K562 (cell line): ENCODE results near the gene SCAPER. TPM values are rescaled to one million over a fixed set of nuclear protein-coding genes. Genes with fewer than 3 reads are reported as not detected.

Experiments used
- ATAC-seq: fragments of 200-7000 bp; cut with Tn5 transposase; 3 replicates; pipeline ENCODE4 v1.9.1; 2020; ENCODE audit warnings: moderate library complexity
- BruUV-seq: library from RNA; stranded (reverse); fragments of 400-500 nt; replicated peaks from 2 replicates; lab custom pipeline; 2021; lab: Mats Ljungman, UMichigan
- CTCF ChIA-PET: fragments of 300-600 bp; formaldehyde crosslinking; extraction: SDS; loops from one replicate; lab custom pipeline; 2021; ENCODE audit warnings: low intra/inter-chr PET ratio; lab: Yijun Ruan, JAX
- POLR2A ChIA-PET: fragments of 300-600, 350-650 bp; sonication (Branson Sonifier 250); formaldehyde crosslinking; extraction: SDS; loops from one replicate; lab custom pipeline; 2021; ENCODE audit warnings: antibody characterized with exemption, inconsistent platforms; lab: Yijun Ruan, JAX
- DNase-seq, 4 experiments: peaks; one replicate each; pipeline versions ENCODE4 v3.0.0 to v3.0.0-alpha.2; 2011 to 2018; ENCODE audit warnings: low spot score in 3 of 4, mixed read lengths in 3 of 4; ENCODE audit errors: extremely low read depth in 1 of 4
- FAIRE-seq: peaks from 2 replicates; lab custom pipeline; 2011; peaks lifted over from hg19 to GRCh38; lab: Jason Lieb, UNC
- H2AFZ ChIP-seq: 2 replicates; pipeline ENCODE4 v1.6.0; 2011; ENCODE audit warnings: low read depth, low read length, control low read depth, inconsistent platforms
- H3K27ac ChIP-seq: fragments of 200-600 bp; 3 replicates; pipeline ENCODE4 v1.8.0; 2011; ENCODE audit warnings: low read depth, mild to moderate bottlenecking, control low read depth, inconsistent platforms, low read length, moderate library complexity, mixed read lengths; ENCODE audit errors: extremely low read depth
- H3K27me3 ChIP-seq, 2 experiments: fragments of 300-600 bp in 1 of 2; 2 replicates in 1 of 2; 3 replicates in 1 of 2; pipeline versions ENCODE4 v1.6.0 to v1.8.0; 2011; ENCODE audit warnings: inconsistent platforms in 2 of 2, low read length in 2 of 2, mild to moderate bottlenecking in 1 of 2, mixed read lengths in 1 of 2, moderate library complexity in 1 of 2; ENCODE audit not compliant: control insufficient read depth in 2 of 2, insufficient read depth in 2 of 2
- H3K36me3 ChIP-seq: fragments of 300-600 bp; 3 replicates; pipeline ENCODE4 v1.8.0; 2011; ENCODE audit warnings: mild to moderate bottlenecking, low read length, inconsistent platforms; ENCODE audit not compliant: control insufficient read depth, insufficient read depth
- H3K4me1 ChIP-seq, 2 experiments: fragments of 200-600 bp in 1 of 2; replicated peaks in 1 of 2; 2 replicates in 1 of 2; 3 replicates in 1 of 2; pipeline versions ENCODE4 v1.5.1 to v1.8.0; 2011; ENCODE audit warnings: inconsistent platforms in 2 of 2, low read length in 2 of 2, mild to moderate bottlenecking in 1 of 2, mixed read lengths in 1 of 2, moderate library complexity in 1 of 2; ENCODE audit not compliant: control insufficient read depth in 2 of 2, insufficient read depth in 2 of 2
- H3K4me2 ChIP-seq: 2 replicates; pipeline ENCODE4 v1.6.1; 2011; ENCODE audit warnings: low read length, control low read depth, inconsistent platforms, mixed read lengths; ENCODE audit not compliant: insufficient read depth
- H3K4me3 ChIP-seq: fragments of 200-600 bp; sonication (generic), shearing (Covaris generic); 2 replicates; pipeline ENCODE4 v1.5.1; 2016; ENCODE audit warnings: control low read depth, inconsistent platforms
- H3K79me2 ChIP-seq: fragments of 200-600 bp; 3 replicates; pipeline ENCODE4 v1.8.0; 2011; ENCODE audit warnings: low read length, inconsistent platforms; ENCODE audit not compliant: control insufficient read depth, insufficient read depth
- H3K9ac ChIP-seq, 2 experiments: 2 replicates each; pipeline versions ENCODE4 v1.6.0 to v1.6.1; 2011; ENCODE audit warnings: low read depth in 2 of 2, low read length in 2 of 2, control low read depth in 1 of 2, inconsistent platforms in 1 of 2, mild to moderate bottlenecking in 1 of 2, mixed read lengths in 1 of 2; ENCODE audit not compliant: insufficient read depth in 1 of 2
- H3K9me1 ChIP-seq: one replicate; pipeline ENCODE4 v1.6.0; 2011; ENCODE audit warnings: inconsistent platforms, mild to moderate bottlenecking, low read length, moderate library complexity; ENCODE audit not compliant: control insufficient read depth, insufficient read depth
- H3K9me3 ChIP-seq: replicated peaks from 2 replicates; pipeline ENCODE4 v1.5.1; 2011; ENCODE audit warnings: low read depth, low read length, inconsistent platforms; ENCODE audit not compliant: control insufficient read depth, insufficient read depth
- H4K20me1 ChIP-seq: replicated peaks from 2 replicates; pipeline ENCODE4 v1.6.1; 2011; ENCODE audit warnings: low read length, inconsistent platforms, mixed read lengths; ENCODE audit not compliant: control insufficient read depth, insufficient read depth
- ATF1 ChIP-seq, 2 experiments: fragments of 450-650 bp in 1 of 2; IDR thresholded peaks; 2 replicates each; pipeline ENCODE4 v1.6.1; 2016; ENCODE audit warnings: missing compliant biosample characterization in 1 of 2, missing genetic modification characterization in 1 of 2
- CXXC5 ChIP-seq: fragments of 250-450 bp; sonication (Bioruptor Pico); IDR thresholded peaks from 2 replicates; pipeline ENCODE4 v1.8.0; 2022; ENCODE audit warnings: inconsistent platforms, mild to moderate bottlenecking, moderate library complexity
- ETV1 ChIP-seq: fragments of 450-650 bp; conservative IDR thresholded peaks from 2 replicates; pipeline ENCODE4 v1.6.1; 2016; ENCODE audit warnings: missing genetic modification characterization, control low read depth, low read depth, missing compliant biosample characterization
- MAZ ChIP-seq, 2 experiments: fragments of 450-650 bp in 1 of 2; sonication (generic) in 1 of 2; formaldehyde crosslinking; IDR thresholded peaks in 1 of 2; conservative IDR thresholded peaks in 1 of 2; 2 replicates each; pipeline versions ENCODE4 v1.4.0 to v1.5.0; 2020; ENCODE audit warnings: mild to moderate bottlenecking in 1 of 2, missing genetic modification reagents in 1 of 2
- MEF2D ChIP-seq: conservative IDR thresholded peaks from 2 replicates; pipeline ENCODE4 v1.6.1; 2016; ENCODE audit warnings: low read depth, missing genetic modification characterization, missing compliant biosample characterization
- MYBL2 ChIP-seq, 2 experiments: fragments of 450-650 bp in 1 of 2; sonication (generic) in 1 of 2; formaldehyde crosslinking in 1 of 2; IDR thresholded peaks; 2 replicates each; pipeline versions ENCODE4 v1.6.1 to v1.8.1; 2017 to 2022; ENCODE audit warnings: borderline replicate concordance in 1 of 2, inconsistent platforms in 1 of 2, low read depth in 1 of 2, mild to moderate bottlenecking in 1 of 2, missing genetic modification reagents in 1 of 2, moderate library complexity in 1 of 2
- PTRF ChIP-seq: fragments of 450-650 bp; IDR thresholded peaks from 2 replicates; pipeline ENCODE4 v1.6.1; 2016; ENCODE audit warnings: mild to moderate bottlenecking, missing genetic modification characterization, missing compliant biosample characterization
- STAT5B ChIP-seq: fragments of 250-450 bp; sonication (Bioruptor Pico); IDR thresholded peaks from 2 replicates; pipeline ENCODE4 v1.8.0; 2021; ENCODE audit warnings: mild to moderate bottlenecking, inconsistent platforms
- ZNF324 ChIP-seq: fragments of 250-450 bp; sonication (Bioruptor Pico); IDR thresholded peaks from 2 replicates; pipeline ENCODE4 v1.4.0; 2020; ENCODE audit warnings: mild to moderate bottlenecking
- WGBS: fragments of 100-300 bp; shearing (Covaris generic); methylation state at CpG from one replicate; pipeline ENCODE4 v1.1.6; 2016; ENCODE audit warnings: low coverage, mixed read lengths; ENCODE audit not compliant: insufficient coverage; ENCODE audit errors: missing lambda C conversion rate; 5-methylcytosine and 5-hydroxymethylcytosine counted together
- in situ Hi-C: fragments of 300-500 bp; cut with MboI; formaldehyde crosslinking; loops from 4 replicates; pipeline ENCODE4 v1.15.0; 2018; ENCODE audit warnings: inconsistent platforms, mixed read lengths
- intact Hi-C: fragments of 100-400 bp; cut with micrococcal nuclease; formaldehyde crosslinking; loops from 2 replicates; pipeline ENCODE4 v1.14.2; 2022
- polyA plus RNA-seq, 8 experiments: library from polyadenylated mRNA; depleted of rRNA in 4 of 8; stranded (reverse) in 5 of 8; unstranded in 3 of 8; fragments of >200 nt; fragmentation: Nextera tagmentation in 2 of 8; fragmentation: Illumina TruSeq in 1 of 8; extraction: Ambion mirVana in 2 of 8; extraction: Trizol in 1 of 8; gene quantifications; 2 replicates each; pipeline versions ENCODE4 v1.2.1 to v1.2.3, GENCODE V29; 2011 to 2014; ENCODE audit warnings: inconsistent platforms in 1 of 8, missing spikeins in 1 of 8
- total RNA-seq, 7 experiments: library from RNA; depleted of rRNA in 6 of 7; stranded (reverse); fragments of >200 nt in 6 of 7; fragmentation: Illumina TruSeq in 2 of 7; extraction: Trizol in 2 of 7; gene quantifications; 2 replicates each; pipeline versions ENCODE4 v1.2.1 to v1.2.3, GENCODE V29; 2011 to 2021; ENCODE audit warnings: low replicate concordance in 1 of 7
- TF ChIP-seq, protein P1 (sequence below): fragments of 450-650 bp; formaldehyde crosslinking; IDR thresholded peaks from 2 replicates; pipeline ENCODE4 v1.4.0; 2022; ENCODE audit warnings: missing genetic modification characterization
- TF ChIP-seq, protein P2 (sequence below): sonication (generic); formaldehyde crosslinking; IDR thresholded peaks from 2 replicates; pipeline ENCODE4 v1.5.0; 2020; ENCODE audit warnings: missing genetic modification reagents
- TF ChIP-seq, protein P3 (sequence below): IDR thresholded peaks from 3 replicates; pipeline ENCODE4 v1.6.1; 2011; ENCODE audit warnings: borderline replicate concordance, mild to moderate bottlenecking, moderate library complexity; ENCODE audit not compliant: insufficient read length; ENCODE audit errors: extremely low read depth
- TF ChIP-seq, protein P4 (sequence below): fragments of 450-650 bp; formaldehyde crosslinking; IDR thresholded peaks from 2 replicates; pipeline ENCODE4 v1.4.0; 2022; ENCODE audit warnings: missing genetic modification characterization
- TF ChIP-seq, protein P5 (sequence below): fragments of 250-450 bp; sonication (Bioruptor Pico); IDR thresholded peaks from 2 replicates; pipeline ENCODE4 v1.4.0; 2020; ENCODE audit warnings: borderline replicate concordance

Gene SCAPER
- total and polyA plus RNA-seq, 9 of the 15 experiments (the other 6 are each of a cell fraction or from before 2014, with no cell fraction given), result 1.3 to 5.7 (median 3.2) TPM

DNA sequence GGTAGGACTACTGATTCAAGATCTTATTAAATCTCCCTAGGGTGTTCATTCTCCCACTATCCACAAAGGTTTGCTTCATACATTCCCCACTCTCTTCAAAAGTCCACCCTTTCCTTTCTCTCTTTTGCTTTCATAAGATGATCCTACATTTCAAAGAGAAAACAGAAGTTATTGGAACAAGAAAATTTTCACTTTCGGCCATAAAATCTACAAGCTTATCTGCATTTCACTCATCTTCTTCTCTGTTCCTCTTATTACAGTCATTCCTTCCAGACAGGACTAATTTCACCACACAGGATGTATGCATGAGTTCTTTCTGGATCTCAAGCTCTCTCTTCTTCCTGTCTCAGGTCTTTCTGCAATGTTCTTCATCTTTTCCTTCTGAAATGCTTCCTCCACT is 329.9 kb downstream of the SCAPER start:
- ChIA-PET CTCF (no interaction called here), POLR2A (no interaction called here)
- no peaks in the 10 kb centered on the region for H3K36me3 ChIP-seq
- H3K27me3 ChIP-seq, result no peaks in the 10 kb centered on the region
- in situ Hi-C loops (no loop called here), intact Hi-C loops (no loop called here)
- no peak overlapping the region for H3K9ac ChIP-seq
- H3K9me1 ChIP-seq, result no peaks in the 10 kb centered on the region
- ATAC-seq (no peak), DNase-seq (no peak), FAIRE-seq (no peak)
- no peak overlapping the region for H3K27ac ChIP-seq
- H3K4me3 ChIP-seq, result no peak overlapping the region
- 0% methylated on average over 1 of the region's 1 CpG for WGBS
- no peaks in the 10 kb centered on the region for H4K20me1 ChIP-seq
- no peaks in the 10 kb centered on the region for H3K4me1 ChIP-seq
- BruUV-seq, result no TSS peak
- H3K9me3 ChIP-seq, result no peaks in the 10 kb centered on the region
- no peak overlapping the region for H2AFZ ChIP-seq
- H3K4me2 ChIP-seq, result no peak overlapping the region
- no peaks in the 10 kb centered on the region for H3K79me2 ChIP-seq
- TF ChIP-seq MYBL2 (IDR thresholded peaks at IDR 0.05; ENCODE audit: low read depth) (no peak), MYBL2 (CRISPR knock-in tag; IDR thresholded peaks at IDR 0.05; ENCODE audit: borderline replicate concordance) (no peak), MEF2D (tag) (no peak), ATF1 (CRISPR knock-in tag; IDR thresholded peaks at IDR 0.05) (no peak), ATF1 (tag; IDR thresholded peaks at IDR 0.05) (no peak), STAT5B (no peak), CXXC5 (CRISPR knock-in tag) (no peak), ZNF324 (CRISPR knock-in tag) (no peak), MAZ (CRISPR knock-in tag; conservative IDR thresholded peaks at IDR 0.05 in 1 of 2, IDR thresholded peaks at IDR 0.05 in 1 of 2) (no peak), PTRF (tag) (no peak), ETV1 (tag) (no peak)
- TF ChIP-seq, protein P1, sequence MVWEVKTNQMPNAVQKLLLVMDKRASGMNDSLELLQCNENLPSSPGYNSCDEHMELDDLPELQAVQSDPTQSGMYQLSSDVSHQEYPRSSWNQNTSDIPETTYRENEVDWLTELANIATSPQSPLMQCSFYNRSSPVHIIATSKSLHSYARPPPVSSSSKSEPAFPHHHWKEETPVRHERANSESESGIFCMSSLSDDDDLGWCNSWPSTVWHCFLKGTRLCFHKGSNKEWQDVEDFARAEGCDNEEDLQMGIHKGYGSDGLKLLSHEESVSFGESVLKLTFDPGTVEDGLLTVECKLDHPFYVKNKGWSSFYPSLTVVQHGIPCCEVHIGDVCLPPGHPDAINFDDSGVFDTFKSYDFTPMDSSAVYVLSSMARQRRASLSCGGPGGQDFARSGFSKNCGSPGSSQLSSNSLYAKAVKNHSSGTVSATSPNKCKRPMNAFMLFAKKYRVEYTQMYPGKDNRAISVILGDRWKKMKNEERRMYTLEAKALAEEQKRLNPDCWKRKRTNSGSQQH (CRISPR knock-in tag), result no peak
- TF ChIP-seq, protein P2, sequence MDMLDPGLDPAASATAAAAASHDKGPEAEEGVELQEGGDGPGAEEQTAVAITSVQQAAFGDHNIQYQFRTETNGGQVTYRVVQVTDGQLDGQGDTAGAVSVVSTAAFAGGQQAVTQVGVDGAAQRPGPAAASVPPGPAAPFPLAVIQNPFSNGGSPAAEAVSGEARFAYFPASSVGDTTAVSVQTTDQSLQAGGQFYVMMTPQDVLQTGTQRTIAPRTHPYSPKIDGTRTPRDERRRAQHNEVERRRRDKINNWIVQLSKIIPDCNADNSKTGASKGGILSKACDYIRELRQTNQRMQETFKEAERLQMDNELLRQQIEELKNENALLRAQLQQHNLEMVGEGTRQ (CRISPR knock-in tag), result no peak
- TF ChIP-seq, protein P3, sequence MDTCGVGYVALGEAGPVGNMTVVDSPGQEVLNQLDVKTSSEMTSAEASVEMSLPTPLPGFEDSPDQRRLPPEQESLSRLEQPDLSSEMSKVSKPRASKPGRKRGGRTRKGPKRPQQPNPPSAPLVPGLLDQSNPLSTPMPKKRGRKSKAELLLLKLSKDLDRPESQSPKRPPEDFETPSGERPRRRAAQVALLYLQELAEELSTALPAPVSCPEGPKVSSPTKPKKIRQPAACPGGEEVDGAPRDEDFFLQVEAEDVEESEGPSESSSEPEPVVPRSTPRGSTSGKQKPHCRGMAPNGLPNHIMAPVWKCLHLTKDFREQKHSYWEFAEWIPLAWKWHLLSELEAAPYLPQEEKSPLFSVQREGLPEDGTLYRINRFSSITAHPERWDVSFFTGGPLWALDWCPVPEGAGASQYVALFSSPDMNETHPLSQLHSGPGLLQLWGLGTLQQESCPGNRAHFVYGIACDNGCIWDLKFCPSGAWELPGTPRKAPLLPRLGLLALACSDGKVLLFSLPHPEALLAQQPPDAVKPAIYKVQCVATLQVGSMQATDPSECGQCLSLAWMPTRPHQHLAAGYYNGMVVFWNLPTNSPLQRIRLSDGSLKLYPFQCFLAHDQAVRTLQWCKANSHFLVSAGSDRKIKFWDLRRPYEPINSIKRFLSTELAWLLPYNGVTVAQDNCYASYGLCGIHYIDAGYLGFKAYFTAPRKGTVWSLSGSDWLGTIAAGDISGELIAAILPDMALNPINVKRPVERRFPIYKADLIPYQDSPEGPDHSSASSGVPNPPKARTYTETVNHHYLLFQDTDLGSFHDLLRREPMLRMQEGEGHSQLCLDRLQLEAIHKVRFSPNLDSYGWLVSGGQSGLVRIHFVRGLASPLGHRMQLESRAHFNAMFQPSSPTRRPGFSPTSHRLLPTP, result no peak
- TF ChIP-seq, protein P4, sequence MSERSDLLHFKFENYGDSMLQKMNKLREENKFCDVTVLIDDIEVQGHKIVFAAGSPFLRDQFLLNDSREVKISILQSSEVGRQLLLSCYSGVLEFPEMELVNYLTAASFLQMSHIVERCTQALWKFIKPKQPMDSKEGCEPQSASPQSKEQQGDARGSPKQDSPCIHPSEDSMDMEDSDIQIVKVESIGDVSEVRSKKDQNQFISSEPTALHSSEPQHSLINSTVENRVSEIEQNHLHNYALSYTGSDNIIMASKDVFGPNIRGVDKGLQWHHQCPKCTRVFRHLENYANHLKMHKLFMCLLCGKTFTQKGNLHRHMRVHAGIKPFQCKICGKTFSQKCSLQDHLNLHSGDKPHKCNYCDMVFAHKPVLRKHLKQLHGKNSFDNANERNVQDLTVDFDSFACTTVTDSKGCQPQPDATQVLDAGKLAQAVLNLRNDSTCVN (CRISPR knock-in tag), result no peak
- TF ChIP-seq, protein P5, sequence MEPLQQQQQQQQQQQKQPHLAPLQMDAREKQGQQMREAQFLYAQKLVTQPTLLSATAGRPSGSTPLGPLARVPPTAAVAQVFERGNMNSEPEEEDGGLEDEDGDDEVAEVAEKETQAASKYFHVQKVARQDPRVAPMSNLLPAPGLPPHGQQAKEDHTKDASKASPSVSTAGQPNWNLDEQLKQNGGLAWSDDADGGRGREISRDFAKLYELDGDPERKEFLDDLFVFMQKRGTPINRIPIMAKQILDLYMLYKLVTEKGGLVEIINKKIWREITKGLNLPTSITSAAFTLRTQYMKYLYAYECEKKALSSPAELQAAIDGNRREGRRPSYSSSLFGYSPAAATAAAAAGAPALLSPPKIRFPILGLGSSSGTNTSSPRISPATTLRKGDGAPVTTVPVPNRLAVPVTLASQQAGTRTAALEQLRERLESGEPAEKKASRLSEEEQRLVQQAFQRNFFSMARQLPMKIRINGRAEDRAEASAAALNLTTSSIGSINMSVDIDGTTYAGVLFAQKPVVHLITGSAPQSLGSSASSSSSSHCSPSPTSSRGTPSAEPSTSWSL (CRISPR knock-in tag), result no peak
